22Rv1 (cell line): ENCODE data around the gene PLEKHA3.

ENCODE experiments used
- CTCF ChIP-seq: fragments of 450-650 bp; IDR thresholded peaks from 2 replicates; pipeline ENCODE4 v1.5.1; 2017; ENCODE audit warnings: mild to moderate bottlenecking
- ZFX ChIP-seq: fragments of 450-650 bp; IDR thresholded peaks from 2 replicates; pipeline ENCODE4 v1.6.1; 2017; ENCODE audit warnings: antibody characterized with exemption, borderline replicate concordance

GRCh38 chr2:178496049-178496448 lies 15.8 kb downstream of the PLEKHA3 start:
- TF ChIP-seq CTCF (no peak), ZFX (no peak)
